ENCODE measurements around the gene TRAF1. TPM values are rescaled to one million over a fixed set of nuclear protein-coding genes. Genes with fewer than 3 reads are reported as not detected.

Gene TRAF1
- total and polyA plus RNA-seq, 4 donors: 0.38 to 2.6 (median 0.71) TPM

GRCh38 chr9:120895951-120896350, 30.6 kb downstream of the TRAF1 start:
- DNase-seq (ENCODE audit: low spot score): no peak
- no peaks in the 10 kb centered on the region for H3K27me3 ChIP-seq (ENCODE audit: control insufficient read depth in 4 of 4, insufficient read depth in 4 of 4, low read length in 3 of 4)
- no peak overlapping the region for H3K27ac ChIP-seq (ENCODE audit: low read depth in 1 of 2, low read length in 2 of 2)
- no peak overlapping the region for H3K4me3 ChIP-seq (ENCODE audit: low read depth in 1 of 3, low read length in 3 of 3)
- H3K4me1 ChIP-seq (ENCODE audit: control insufficient read depth in 4 of 4, insufficient read depth in 4 of 4, low read length in 3 of 4): peaks cover 0 to 3% (median 0%) of the 10 kb centered on the region in 4 donors
- H3K9me3 ChIP-seq (ENCODE audit: control insufficient read depth in 4 of 4, low read length in 3 of 4): no peaks in the 10 kb centered on the region
- H3K36me3 ChIP-seq (ENCODE audit: control insufficient read depth in 4 of 4, insufficient read depth in 3 of 4, low read depth in 1 of 4, low read length in 3 of 4): no peaks in the 10 kb centered on the region
- TF ChIP-seq MAX (IDR thresholded peaks at IDR 0.05) (no peak), FOXA1 (IDR thresholded peaks at IDR 0.05) (no peak), JUND (IDR thresholded peaks at IDR 0.05) (no peak), HNF4A (conservative IDR thresholded peaks at IDR 0.05) (no peak), ATF3 (IDR thresholded peaks at IDR 0.05) (no peak), EGR1 (IDR thresholded peaks at IDR 0.05; ENCODE audit: low read depth in 2 of 2) (no peak), TAF1 (conservative IDR thresholded peaks at IDR 0.05) (no peak), RXRA (IDR thresholded peaks at IDR 0.05) (no peak), REST (IDR thresholded peaks at IDR 0.05) (no peak), GABPA (IDR thresholded peaks at IDR 0.05 in 1 of 2, conservative IDR thresholded peaks at IDR 0.05 in 1 of 2) (no peak), NR2F2 (IDR thresholded peaks at IDR 0.05) (no peak), ZBTB33 (IDR thresholded peaks at IDR 0.05) (no peak), CTCF (IDR thresholded peaks at IDR 0.05; ENCODE audit: low read depth, low read length, missing input control) (no peak), YY1 (IDR thresholded peaks at IDR 0.05) (no peak), HNF4G (IDR thresholded peaks at IDR 0.05) (no peak), FOXA2 (IDR thresholded peaks at IDR 0.05) (no peak), SP1 (IDR thresholded peaks at IDR 0.05) (no peak), RAD21 (IDR thresholded peaks at IDR 0.05) (no peak)
- H3K9ac ChIP-seq (ENCODE audit: low read depth in 1 of 2, low read length in 2 of 2): no peak overlapping the region
- 95% methylated on average over 2 of the region's 2 CpGs for WGBS

Data from liver (tissue), 9 donors.